ENCODE results near the gene CAPZB. TPM values are rescaled to one million over a fixed set of nuclear protein-coding genes. Genes with fewer than 3 reads are reported as not detected.

The CAPZB gene
- total RNA-seq, 5 donors from 2014 or later (not counting 1 experiment from before 2014, with no cell fraction given) = 272 to 342 (median 320) TPM

GRCh38 chr1:19439464-19440171 lies 45.7 kb downstream of the CAPZB start:
- H3K9me3 Mint-ChIP-seq = no peaks in the 10 kb centered on the region
- H3K36me3 ChIP-seq (ENCODE audit: control insufficient read depth in 2 of 2, extremely low read depth in 1 of 2, insufficient read depth in 1 of 2, low read length in 1 of 2) = peaks cover 4 to 31% of the 10 kb centered on the region in 2 donors
- no peaks in the 10 kb centered on the region for H3K9me3 ChIP-seq
- peaks cover 10 to 89% of the 10 kb centered on the region in 2 experiments for H3K4me1 ChIP-seq (ENCODE audit: control insufficient read depth in 1 of 2, extremely low read depth in 1 of 2, insufficient read depth in 2 of 2, low read length in 2 of 2)
- peak; percentile 46 to 74 (median 60) for ATAC-seq (replicated peaks in 1 of 4)
- peak overlapping the region in 1 of 3 donors; percentile 31 for H3K4me3 Mint-ChIP-seq
- H3K27ac Mint-ChIP-seq = peak overlapping the region; percentile 85
- H3K36me3 Mint-ChIP-seq = peaks cover 15% of the 10 kb centered on the region
- peaks cover 93 to 94% (median 93%) of the 10 kb centered on the region in 3 donors for H3K4me1 Mint-ChIP-seq
- H3K27ac ChIP-seq (ENCODE audit: low read length) = no peak overlapping the region
- H3K4me3 ChIP-seq (ENCODE audit: control insufficient read depth in 1 of 2, extremely low read depth in 1 of 2, low read length in 1 of 2) = no peak overlapping the region
- POLR2A ChIA-PET = interaction anchor here in 1 of 2 donors (0.6 kb wide), 1 partner anchor 125 kb away, joined by 3 read pairs; no protein-coding TSS in a partner anchor
- CTCF ChIA-PET = no interaction called here
- H3K27me3 ChIP-seq (replicated peaks in 1 of 2; ENCODE audit: control insufficient read depth in 2 of 2, extremely low read depth in 1 of 2, insufficient read depth in 2 of 2, low read length in 1 of 2) = no peaks in the 10 kb centered on the region
- no peaks in the 10 kb centered on the region for H3K27me3 Mint-ChIP-seq
- peak in 34 of 35 experiments; percentile 21 to 66 (median 44) for DNase-seq
- 83% methylated on average over 7 of the region's 13 CpGs for WGBS (ENCODE audit: insufficient coverage)

DNA sequence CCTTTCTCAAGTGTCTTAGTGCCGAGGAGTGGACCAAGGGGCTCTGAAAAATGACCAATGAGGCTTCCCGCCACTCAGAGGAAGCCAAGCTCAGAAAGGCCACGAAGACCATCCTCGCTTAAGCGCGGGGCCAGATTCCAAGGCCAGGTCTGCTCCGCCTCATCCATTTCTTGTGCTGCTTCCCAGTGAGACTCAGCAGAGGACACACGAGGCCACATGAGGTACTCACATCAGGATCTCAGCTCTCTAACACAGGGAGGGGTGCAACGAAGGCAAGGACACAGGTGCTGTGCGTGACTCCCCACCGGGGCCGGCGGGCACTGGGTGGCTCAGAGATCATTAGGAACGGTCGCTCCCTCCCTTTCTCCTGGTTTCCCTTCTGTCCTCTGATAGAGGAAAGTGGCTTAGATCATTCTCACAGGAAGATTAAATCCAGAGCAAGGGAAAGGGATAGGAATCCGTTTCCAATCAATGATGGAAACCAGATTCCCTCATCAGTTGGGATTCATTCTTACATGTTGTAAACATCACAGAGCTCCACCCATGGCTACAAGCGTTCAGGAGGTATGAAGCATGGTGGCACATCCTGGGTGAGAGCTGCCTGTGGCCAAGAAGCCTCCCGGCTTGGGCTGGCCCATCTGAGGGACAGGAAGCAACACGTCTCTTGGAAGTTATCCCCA lies 46.7 kb downstream of the CAPZB start:
- DNase-seq = no peak

DNA sequence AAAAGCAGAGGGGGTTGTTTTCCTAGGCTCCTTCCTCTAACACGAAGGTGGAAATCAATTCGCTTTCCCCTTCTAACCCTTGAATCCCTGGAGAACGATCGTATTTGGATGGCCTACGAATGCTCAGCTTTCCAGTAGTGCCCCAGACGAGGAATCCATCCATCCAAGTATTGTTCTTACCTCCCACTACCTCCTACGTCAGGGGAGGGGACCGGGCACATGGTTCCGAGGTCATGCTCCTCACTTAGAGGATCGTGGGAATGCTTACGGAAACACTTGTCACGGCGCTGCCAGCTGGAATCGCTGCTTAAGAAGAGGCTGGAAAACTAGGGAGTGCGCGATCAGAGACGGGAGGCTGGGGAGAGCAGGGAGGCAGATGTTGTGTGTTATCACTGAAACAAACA lies 47.4 kb downstream of the CAPZB start:
- DNase-seq = no peak
- POLR2A ChIA-PET = interaction anchor here in 1 of 2 donors (0.6 kb wide), 1 partner anchor 164 kb away, joined by 12 read pairs; no protein-coding TSS in a partner anchor
- Histone ChIP-seq H3K36me3 (ENCODE audit: control insufficient read depth in 2 of 2, extremely low read depth in 1 of 2, insufficient read depth in 1 of 2, low read length in 1 of 2) (peaks cover 4 to 33% of the 10 kb centered on the region in 2 donors), H3K9me3 (no peaks in the 10 kb centered on the region), H3K4me1 (ENCODE audit: control insufficient read depth in 1 of 2, extremely low read depth in 1 of 2, insufficient read depth in 2 of 2, low read length in 2 of 2) (peaks cover 10 to 89% of the 10 kb centered on the region in 2 experiments), H3K27ac (ENCODE audit: low read length) (peak overlapping the region; percentile 50), H3K27me3 (replicated peaks in 1 of 2; ENCODE audit: control insufficient read depth in 2 of 2, extremely low read depth in 1 of 2, insufficient read depth in 2 of 2, low read length in 1 of 2) (no peaks in the 10 kb centered on the region), H3K4me3 (ENCODE audit: control insufficient read depth in 1 of 2, extremely low read depth in 1 of 2, low read length in 1 of 2) (no peak overlapping the region)
- WGBS (ENCODE audit: insufficient coverage) = 99% methylated on average over 9 of the region's 17 CpGs
- Mint-ChIP-seq H3K4me1 (peaks cover 92 to 95% (median 94%) of the 10 kb centered on the region in 3 donors), H3K4me3 (peak overlapping the region in 1 of 3 donors; percentile 55), H3K36me3 (peaks cover 18% of the 10 kb centered on the region), H3K9me3 (no peaks in the 10 kb centered on the region), H3K27ac (peak overlapping the region; percentile 28 to 85), H3K27me3 (no peaks in the 10 kb centered on the region)
- no peak for ATAC-seq (replicated peaks in 1 of 4)
- CTCF ChIA-PET = interaction anchor here in 1 of 2 donors (0.6 kb wide), 1 partner anchor 142 kb away, joined by 4 read pairs; no protein-coding TSS in a partner anchor

More for the DNA sequence above, 46.7 kb downstream of the CAPZB start:
- POLR2A ChIA-PET = no interaction called here
- no peak for ATAC-seq (replicated peaks in 1 of 4)
- Mint-ChIP-seq H3K27me3 (no peaks in the 10 kb centered on the region), H3K36me3 (peaks cover 15% of the 10 kb centered on the region), H3K27ac (peak overlapping the region; percentile 80 to 85), H3K9me3 (no peaks in the 10 kb centered on the region), H3K4me1 (peaks cover 91 to 93% (median 92%) of the 10 kb centered on the region in 3 donors), H3K4me3 (peak overlapping the region in 1 of 3 donors; percentile 12)
- CTCF ChIA-PET = no interaction called here
- H3K36me3 ChIP-seq (ENCODE audit: control insufficient read depth in 2 of 2, extremely low read depth in 1 of 2, insufficient read depth in 1 of 2, low read length in 1 of 2) = peaks cover 4 to 31% of the 10 kb centered on the region in 2 donors
- no peaks in the 10 kb centered on the region for H3K9me3 ChIP-seq
- 95% methylated on average over 8 of the region's 19 CpGs for WGBS (ENCODE audit: insufficient coverage)
- no peak overlapping the region for H3K27ac ChIP-seq (ENCODE audit: low read length)
- no peak overlapping the region for H3K4me3 ChIP-seq (ENCODE audit: control insufficient read depth in 1 of 2, extremely low read depth in 1 of 2, low read length in 1 of 2)
- no peaks in the 10 kb centered on the region for H3K27me3 ChIP-seq (replicated peaks in 1 of 2; ENCODE audit: control insufficient read depth in 2 of 2, extremely low read depth in 1 of 2, insufficient read depth in 2 of 2, low read length in 1 of 2)
- H3K4me1 ChIP-seq (ENCODE audit: control insufficient read depth in 1 of 2, extremely low read depth in 1 of 2, insufficient read depth in 2 of 2, low read length in 2 of 2) = peaks cover 10 to 87% of the 10 kb centered on the region in 2 experiments

- H3K4me3 Mint-ChIP-seq = peak overlapping the region in 2 of 3 donors; percentile 24 to 55
- peak overlapping the region; percentile 50 for H3K27ac ChIP-seq (ENCODE audit: low read length)
- ATAC-seq (replicated peaks in 1 of 4) = peak in 2 of 4 experiments; percentile 20 to 28
- DNase-seq = peak in 2 of 35 experiments; percentile 14 to 43
- H3K27me3 ChIP-seq (replicated peaks in 1 of 2; ENCODE audit: control insufficient read depth in 2 of 2, extremely low read depth in 1 of 2, insufficient read depth in 2 of 2, low read length in 1 of 2) = no peaks in the 10 kb centered on the region
- WGBS (ENCODE audit: insufficient coverage) = 50% methylated on average over 1 of the region's 8 CpGs
- peaks cover 22% of the 10 kb centered on the region for H3K36me3 Mint-ChIP-seq
- CTCF ChIA-PET = interaction anchor here (0.5 to 0.9 kb wide), 2 partner anchors 36 to 51 kb away, joined by 3 to 5 read pairs; no protein-coding TSS in a partner anchor
- H3K27me3 Mint-ChIP-seq = no peaks in the 10 kb centered on the region
- no peaks in the 10 kb centered on the region for H3K9me3 ChIP-seq
- H3K4me3 ChIP-seq (ENCODE audit: control insufficient read depth in 1 of 2, extremely low read depth in 1 of 2, low read length in 1 of 2) = no peak overlapping the region
- peaks cover 10 to 90% of the 10 kb centered on the region in 2 experiments for H3K4me1 ChIP-seq (ENCODE audit: control insufficient read depth in 1 of 2, extremely low read depth in 1 of 2, insufficient read depth in 2 of 2, low read length in 2 of 2)
- H3K36me3 ChIP-seq (ENCODE audit: control insufficient read depth in 2 of 2, extremely low read depth in 1 of 2, insufficient read depth in 1 of 2, low read length in 1 of 2) = peaks cover 4 to 38% of the 10 kb centered on the region in 2 donors
- no peaks in the 10 kb centered on the region for H3K9me3 Mint-ChIP-seq
- peak overlapping the region; percentile 85 to 87 for H3K27ac Mint-ChIP-seq
- peaks cover 91 to 95% (median 92%) of the 10 kb centered on the region in 3 donors for H3K4me1 Mint-ChIP-seq
- POLR2A ChIA-PET = interaction anchor here in 1 of 2 donors (0.6 kb wide), 1 partner anchor 36 kb away, joined by 9 read pairs; no protein-coding TSS in a partner anchor
These were observed 48.4 kb downstream of the CAPZB start for GRCh38 chr1:19436716-19437476.

- DNase-seq = no peak
- peaks cover 22% of the 10 kb centered on the region for H3K36me3 Mint-ChIP-seq
- Histone ChIP-seq H3K9me3 (no peaks in the 10 kb centered on the region), H3K4me3 (ENCODE audit: control insufficient read depth in 1 of 2, extremely low read depth in 1 of 2, low read length in 1 of 2) (no peak overlapping the region), H3K36me3 (ENCODE audit: control insufficient read depth in 2 of 2, extremely low read depth in 1 of 2, insufficient read depth in 1 of 2, low read length in 1 of 2) (peaks cover 4 to 38% of the 10 kb centered on the region in 2 donors), H3K27ac (ENCODE audit: low read length) (no peak overlapping the region), H3K4me1 (ENCODE audit: control insufficient read depth in 1 of 2, extremely low read depth in 1 of 2, insufficient read depth in 2 of 2, low read length in 2 of 2) (peaks cover 11 to 85% of the 10 kb centered on the region in 2 experiments), H3K27me3 (replicated peaks in 1 of 2; ENCODE audit: control insufficient read depth in 2 of 2, extremely low read depth in 1 of 2, insufficient read depth in 2 of 2, low read length in 1 of 2) (no peaks in the 10 kb centered on the region)
- ChIA-PET POLR2A (interaction anchor here in 1 of 2 donors (0.7 kb wide), 1 partner anchor 160 kb away, joined by 3 read pairs; no protein-coding TSS in a partner anchor), CTCF (interaction anchor here (0.5 to 0.8 kb wide), 4 partner anchors 37 to 224 kb away, joined by 3 read pairs; no protein-coding TSS in a partner anchor)
- peak overlapping the region in 1 of 3 donors; percentile 55 for H3K4me3 Mint-ChIP-seq
- H3K9me3 Mint-ChIP-seq = no peaks in the 10 kb centered on the region
- H3K27me3 Mint-ChIP-seq = no peaks in the 10 kb centered on the region
- 66% methylated on average over 7 of the region's 13 CpGs for WGBS (ENCODE audit: insufficient coverage)
- ATAC-seq (replicated peaks in 1 of 4) = no peak
- peaks cover 86 to 91% (median 89%) of the 10 kb centered on the region in 3 donors for H3K4me1 Mint-ChIP-seq
- H3K27ac Mint-ChIP-seq = peak overlapping the region; percentile 85 to 87
These were observed 49.4 kb downstream of the CAPZB start for GRCh38 chr1:19435851-19436455.
